ENCODE measurements around the gene VSTM4. TPM values are rescaled to one million over a fixed set of nuclear protein-coding genes. Genes with fewer than 3 reads are reported as not detected.

VSTM4 gene
- total RNA-seq, 1 experiment from 2014 or later = 0.07 TPM

DNA sequence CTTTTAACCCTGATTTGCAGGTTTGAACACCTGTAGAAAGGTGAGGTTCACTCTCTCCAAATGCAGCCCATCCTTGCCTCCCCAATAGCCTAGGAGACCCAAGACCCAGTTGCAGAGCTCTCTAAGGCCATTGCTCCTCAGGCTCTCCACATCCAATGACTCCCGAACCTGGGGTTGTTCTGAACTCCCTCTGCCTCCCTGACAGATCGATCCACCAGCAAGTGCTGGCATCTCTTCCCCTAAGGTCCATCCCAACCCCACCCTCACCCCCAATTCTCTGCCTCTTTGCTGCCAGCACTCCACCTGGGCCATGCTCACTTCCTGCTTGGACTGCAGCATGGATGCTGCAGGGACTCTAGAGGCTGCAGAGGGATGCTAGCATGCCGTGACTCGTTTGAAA lies 37.8 kb upstream of the VSTM4 start:
- H4K20me1 ChIP-seq (ENCODE audit: insufficient read depth) = no peaks in the 10 kb centered on the region
- H3K4me1 ChIP-seq (ENCODE audit: control insufficient read depth in 1 of 2, insufficient read depth in 2 of 2, low read length in 2 of 2) = no peaks in the 10 kb centered on the region
- TF ChIP-seq TCF7L2 (IDR thresholded peaks at IDR 0.05; ENCODE audit: borderline replicate concordance, extremely low read depth, insufficient read depth, insufficient read length) (no peak), POLR2AphosphoS5 (IDR thresholded peaks at IDR 0.05; ENCODE audit: low read depth, low read length) (no peak), CBX3 (IDR thresholded peaks at IDR 0.05; ENCODE audit: low read depth) (no peak), MAX (IDR thresholded peaks at IDR 0.05) (no peak), SIN3A (IDR thresholded peaks at IDR 0.05; ENCODE audit: low read depth) (no peak), JUND (IDR thresholded peaks at IDR 0.05) (no peak)
- no peaks in the 10 kb centered on the region for H3K36me3 ChIP-seq (ENCODE audit: control insufficient read depth in 1 of 2, insufficient read depth in 2 of 2, low read length in 2 of 2)
- intact Hi-C loops (cut with micrococcal nuclease) = no loop called here
- H3K9me3 ChIP-seq (ENCODE audit: control insufficient read depth in 1 of 2, insufficient read depth in 1 of 2, low read depth in 1 of 2, low read length in 2 of 2) = no peaks in the 10 kb centered on the region
- H3K27me3 ChIP-seq (ENCODE audit: insufficient read depth, low read length) = peaks cover 80% of the 10 kb centered on the region
- DNase-seq (ENCODE audit: low read depth, low spot score) (no peak), ATAC-seq (no peak)
- no peak overlapping the region for H2AFZ ChIP-seq (ENCODE audit: low read depth, low read length, poor library complexity, severe bottlenecking)
- H3K9me2 ChIP-seq (ENCODE audit: insufficient read depth) = no peaks in the 10 kb centered on the region
- no TSS peak for BruUV-seq (replicated peaks)
- ChIA-PET POLR2A (no interaction called here), CTCF (interaction anchor here (1.7 kb wide), 1 partner anchor 11 kb away, joined by 4 read pairs; no protein-coding TSS in a partner anchor), RAD21 (ENCODE audit: low non-redundant PET in 1 of 2, low total read pairs in 2 of 2, uncharacterized antibody in 2 of 2, unreplicated experiment in 2 of 2) (no interaction called here)
- H3K9ac ChIP-seq (ENCODE audit: low read length) = no peak overlapping the region
- no peak overlapping the region for H3K27ac ChIP-seq (ENCODE audit: low read depth, low read length)
- H3K4me2 ChIP-seq (ENCODE audit: low read length) = no peak overlapping the region
- H3K4me3 ChIP-seq (replicated peaks in 1 of 2; ENCODE audit: low read depth in 1 of 2, low read length in 2 of 2) = no peak overlapping the region
- no peaks in the 10 kb centered on the region for H3K79me2 ChIP-seq (ENCODE audit: insufficient read depth, low read length)

DNA sequence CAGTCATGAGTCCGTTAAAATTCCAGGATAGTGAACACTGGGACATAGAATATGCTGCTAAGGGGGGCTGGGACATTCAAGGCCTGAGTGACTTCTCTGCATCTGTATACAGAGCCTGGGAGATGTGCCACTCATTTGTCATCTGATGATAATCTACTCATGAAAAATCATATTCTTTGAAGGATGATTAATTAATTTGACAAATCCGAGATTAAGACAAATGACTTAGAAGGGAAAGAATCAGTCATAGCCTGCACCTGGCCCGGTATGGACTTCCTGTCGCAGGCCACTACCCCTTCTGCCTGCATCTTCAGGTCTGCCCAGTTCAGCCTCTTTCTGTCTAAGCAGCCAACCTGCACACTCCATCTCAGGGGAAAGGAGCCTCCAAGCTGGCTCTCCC lies 37.3 kb upstream of the VSTM4 start:
- ChIA-PET RAD21 (ENCODE audit: low non-redundant PET in 1 of 2, low total read pairs in 2 of 2, uncharacterized antibody in 2 of 2, unreplicated experiment in 2 of 2) (no interaction called here), POLR2A (no interaction called here), CTCF (interaction anchor here (1.7 kb wide), 1 partner anchor 11 kb away, joined by 4 read pairs; no protein-coding TSS in a partner anchor)
- Histone ChIP-seq H3K4me3 (replicated peaks in 1 of 2; ENCODE audit: low read depth in 1 of 2, low read length in 2 of 2) (no peak overlapping the region), H4K20me1 (ENCODE audit: insufficient read depth) (no peaks in the 10 kb centered on the region), H3K79me2 (ENCODE audit: insufficient read depth, low read length) (no peaks in the 10 kb centered on the region), H2AFZ (ENCODE audit: low read depth, low read length, poor library complexity, severe bottlenecking) (no peak overlapping the region), H3K9ac (ENCODE audit: low read length) (no peak overlapping the region), H3K9me2 (ENCODE audit: insufficient read depth) (no peaks in the 10 kb centered on the region), H3K9me3 (ENCODE audit: control insufficient read depth in 1 of 2, insufficient read depth in 1 of 2, low read depth in 1 of 2, low read length in 2 of 2) (no peaks in the 10 kb centered on the region), H3K4me1 (ENCODE audit: control insufficient read depth in 1 of 2, insufficient read depth in 2 of 2, low read length in 2 of 2) (no peaks in the 10 kb centered on the region), H3K27me3 (ENCODE audit: insufficient read depth, low read length) (peaks cover 77% of the 10 kb centered on the region), H3K36me3 (ENCODE audit: control insufficient read depth in 1 of 2, insufficient read depth in 2 of 2, low read length in 2 of 2) (no peaks in the 10 kb centered on the region), H3K4me2 (ENCODE audit: low read length) (no peak overlapping the region), H3K27ac (ENCODE audit: low read depth, low read length) (no peak overlapping the region)
- TF ChIP-seq CEBPB (IDR thresholded peaks at IDR 0.05; ENCODE audit: low read depth) (no peak), POLR2AphosphoS5 (IDR thresholded peaks at IDR 0.05; ENCODE audit: low read depth, low read length) (no peak), CBX3 (IDR thresholded peaks at IDR 0.05; ENCODE audit: low read depth) (no peak), ZBTB33 (IDR thresholded peaks at IDR 0.05; ENCODE audit: extremely low read depth, insufficient replicate concordance, low read length) (no peak), ZFX (IDR thresholded peaks at IDR 0.05) (no peak), SP1 (IDR thresholded peaks at IDR 0.05; ENCODE audit: low read depth) (no peak), FOSL1 (IDR thresholded peaks at IDR 0.05; ENCODE audit: low read depth) (no peak), JUND (IDR thresholded peaks at IDR 0.05) (no peak), ELF1 (IDR thresholded peaks at IDR 0.05; ENCODE audit: borderline replicate concordance, low read depth) (no peak), TCF7L2 (IDR thresholded peaks at IDR 0.05; ENCODE audit: borderline replicate concordance, extremely low read depth, insufficient read depth, insufficient read length) (no peak), MAX (IDR thresholded peaks at IDR 0.05) (no peak), SRF (IDR thresholded peaks at IDR 0.05; ENCODE audit: low read depth) (no peak)
- TF ChIP-seq, protein P1, sequence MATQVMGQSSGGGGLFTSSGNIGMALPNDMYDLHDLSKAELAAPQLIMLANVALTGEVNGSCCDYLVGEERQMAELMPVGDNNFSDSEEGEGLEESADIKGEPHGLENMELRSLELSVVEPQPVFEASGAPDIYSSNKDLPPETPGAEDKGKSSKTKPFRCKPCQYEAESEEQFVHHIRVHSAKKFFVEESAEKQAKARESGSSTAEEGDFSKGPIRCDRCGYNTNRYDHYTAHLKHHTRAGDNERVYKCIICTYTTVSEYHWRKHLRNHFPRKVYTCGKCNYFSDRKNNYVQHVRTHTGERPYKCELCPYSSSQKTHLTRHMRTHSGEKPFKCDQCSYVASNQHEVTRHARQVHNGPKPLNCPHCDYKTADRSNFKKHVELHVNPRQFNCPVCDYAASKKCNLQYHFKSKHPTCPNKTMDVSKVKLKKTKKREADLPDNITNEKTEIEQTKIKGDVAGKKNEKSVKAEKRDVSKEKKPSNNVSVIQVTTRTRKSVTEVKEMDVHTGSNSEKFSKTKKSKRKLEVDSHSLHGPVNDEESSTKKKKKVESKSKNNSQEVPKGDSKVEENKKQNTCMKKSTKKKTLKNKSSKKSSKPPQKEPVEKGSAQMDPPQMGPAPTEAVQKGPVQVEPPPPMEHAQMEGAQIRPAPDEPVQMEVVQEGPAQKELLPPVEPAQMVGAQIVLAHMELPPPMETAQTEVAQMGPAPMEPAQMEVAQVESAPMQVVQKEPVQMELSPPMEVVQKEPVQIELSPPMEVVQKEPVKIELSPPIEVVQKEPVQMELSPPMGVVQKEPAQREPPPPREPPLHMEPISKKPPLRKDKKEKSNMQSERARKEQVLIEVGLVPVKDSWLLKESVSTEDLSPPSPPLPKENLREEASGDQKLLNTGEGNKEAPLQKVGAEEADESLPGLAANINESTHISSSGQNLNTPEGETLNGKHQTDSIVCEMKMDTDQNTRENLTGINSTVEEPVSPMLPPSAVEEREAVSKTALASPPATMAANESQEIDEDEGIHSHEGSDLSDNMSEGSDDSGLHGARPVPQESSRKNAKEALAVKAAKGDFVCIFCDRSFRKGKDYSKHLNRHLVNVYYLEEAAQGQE (IDR thresholded peaks at IDR 0.05; ENCODE audit: low read depth) = no peak
- TF ChIP-seq, protein P2, sequence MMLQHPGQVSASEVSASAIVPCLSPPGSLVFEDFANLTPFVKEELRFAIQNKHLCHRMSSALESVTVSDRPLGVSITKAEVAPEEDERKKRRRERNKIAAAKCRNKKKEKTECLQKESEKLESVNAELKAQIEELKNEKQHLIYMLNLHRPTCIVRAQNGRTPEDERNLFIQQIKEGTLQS (IDR thresholded peaks at IDR 0.05) = no peak
- no TSS peak for BruUV-seq (replicated peaks)
- intact Hi-C loops (cut with micrococcal nuclease) = no loop called here
- ATAC-seq (no peak), DNase-seq (ENCODE audit: low read depth, low spot score) (no peak)
